HG03432 (cell line): ENCODE measurements around the gene AEBP1.

Source experiments
- ATAC-seq: cut with Tn5 transposase; IDR thresholded peaks from one replicate; pipeline ENCODE4 v1.9.1; 2021; ENCODE audit warnings: mild to moderate bottlenecking, moderate library complexity; ENCODE audit not compliant: unreplicated experiment

The AEBP1 gene

DNA sequence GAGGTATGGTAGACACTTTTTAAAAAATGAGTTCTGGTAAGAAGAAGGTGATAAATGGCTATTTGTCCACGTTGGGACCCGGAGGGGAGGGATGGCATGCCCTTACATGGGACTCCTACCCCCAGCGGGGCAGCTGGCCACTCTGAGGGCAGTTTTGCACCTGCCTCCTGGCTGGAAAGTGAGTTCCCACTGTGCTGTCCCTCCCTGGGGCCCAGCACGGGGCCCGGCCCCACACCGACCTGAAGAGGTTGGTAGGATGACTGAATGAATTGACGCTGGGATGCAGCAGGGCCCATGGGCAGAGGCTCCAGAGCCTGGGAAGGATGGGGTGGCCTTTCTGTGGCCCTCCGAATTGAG lies 601 bp upstream of the AEBP1 start:
- ATAC-seq: no peak

GRCh38 chr7:44104860-44105771 lies 971 bp downstream of the AEBP1 start:
- ATAC-seq: no peak

DNA sequence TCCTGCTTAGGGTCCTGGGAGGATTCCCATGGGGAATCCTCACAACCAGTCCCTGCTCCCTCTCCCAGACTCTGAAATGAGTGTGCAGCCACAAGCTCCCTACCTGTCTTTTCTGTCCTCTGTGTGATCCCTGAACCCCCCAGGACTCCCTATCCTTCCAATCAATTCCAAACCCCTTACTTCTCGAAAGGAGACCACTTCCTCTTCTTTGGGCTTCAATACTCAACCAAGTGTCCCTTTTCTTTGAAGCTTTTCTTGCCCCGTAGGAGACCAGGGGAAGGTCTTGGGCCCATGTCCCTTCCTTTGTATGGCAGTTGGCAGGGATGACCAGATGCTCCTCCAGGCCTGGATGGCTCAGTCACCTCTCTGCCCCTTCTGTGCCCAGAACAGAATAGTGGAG lies 1.7 kb downstream of the AEBP1 start:
- no peak for ATAC-seq

DNA sequence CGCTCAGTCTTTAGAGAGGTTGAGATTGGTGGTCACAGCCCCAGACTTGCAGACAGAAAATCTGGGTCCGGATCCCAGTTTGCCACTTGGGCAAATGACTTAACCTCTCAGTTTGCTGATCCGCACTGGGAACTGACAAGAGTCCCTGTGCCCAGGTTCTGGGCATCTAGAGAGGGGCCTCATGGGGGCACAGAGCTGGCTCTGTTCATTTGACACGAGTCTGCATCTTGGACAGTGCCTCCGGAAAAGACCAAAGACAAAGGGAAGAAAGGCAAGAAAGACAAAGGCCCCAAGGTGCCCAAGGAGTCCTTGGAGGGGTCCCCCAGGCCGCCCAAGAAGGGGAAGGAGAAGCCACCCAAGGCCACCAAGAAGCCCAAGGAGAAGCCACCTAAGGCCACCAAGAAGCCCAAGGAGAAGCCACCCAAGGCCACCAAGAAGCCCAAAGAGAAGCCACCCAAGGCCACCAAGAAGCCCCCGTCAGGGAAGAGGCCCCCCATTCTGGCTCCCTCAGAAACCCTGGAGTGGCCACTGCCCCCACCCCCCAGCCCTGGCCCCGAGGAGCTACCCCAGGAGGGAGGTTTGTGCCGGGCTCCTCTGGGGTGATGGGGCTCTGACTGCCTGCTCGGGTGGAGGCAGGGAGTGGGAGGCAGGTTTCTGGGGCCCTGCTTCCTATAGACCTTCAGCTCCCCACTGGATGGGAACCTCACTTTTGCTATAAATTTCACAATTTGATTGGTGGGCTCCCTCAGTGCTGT lies 2.3 kb downstream of the AEBP1 start:
- no peak for ATAC-seq

DNA sequence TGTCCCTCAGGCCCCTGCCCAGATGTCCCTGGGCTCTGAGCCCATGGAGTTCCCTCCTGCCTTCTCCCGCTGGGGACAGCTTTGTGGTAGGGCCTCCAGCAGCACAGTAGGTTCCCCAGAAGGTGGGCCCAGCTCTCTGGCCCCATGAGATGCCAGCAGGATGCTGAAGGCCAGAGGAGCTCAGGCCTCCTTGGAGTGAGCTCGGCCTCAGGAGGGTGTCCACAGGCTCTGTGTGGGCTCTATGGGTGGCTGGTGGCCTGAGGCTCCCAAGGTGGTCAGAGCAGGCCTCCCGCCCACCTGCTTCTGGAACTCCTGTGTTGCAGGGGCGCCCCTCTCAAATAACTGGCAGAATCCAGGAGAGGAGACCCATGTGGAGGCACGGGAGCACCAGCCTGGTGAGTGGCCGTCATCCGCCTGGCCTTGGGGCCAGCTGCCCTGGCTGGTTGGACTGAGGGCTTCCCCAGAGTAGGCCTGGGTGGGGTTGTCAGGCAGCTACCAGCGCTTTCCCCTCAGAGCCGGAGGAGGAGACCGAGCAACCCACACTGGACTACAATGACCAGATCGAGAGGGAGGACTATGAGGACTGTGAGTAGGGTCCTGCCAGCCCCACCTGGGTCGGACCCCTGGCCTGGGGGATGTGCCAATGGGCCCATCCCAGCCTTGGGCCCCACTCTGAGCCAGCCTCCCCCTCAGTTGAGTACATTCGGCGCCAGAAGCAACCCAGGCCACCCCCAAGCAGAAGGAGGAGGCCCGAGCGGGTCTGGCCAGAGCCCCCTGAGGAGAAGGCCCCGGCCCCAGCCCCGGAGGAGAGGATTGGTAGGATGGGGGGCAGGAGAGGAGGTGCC lies 3.2 kb downstream of the AEBP1 start:
- no peak for ATAC-seq

- ATAC-seq: no peak
These were observed 4.0 kb downstream of the AEBP1 start for GRCh38 chr7:44107961-44108767.

DNA sequence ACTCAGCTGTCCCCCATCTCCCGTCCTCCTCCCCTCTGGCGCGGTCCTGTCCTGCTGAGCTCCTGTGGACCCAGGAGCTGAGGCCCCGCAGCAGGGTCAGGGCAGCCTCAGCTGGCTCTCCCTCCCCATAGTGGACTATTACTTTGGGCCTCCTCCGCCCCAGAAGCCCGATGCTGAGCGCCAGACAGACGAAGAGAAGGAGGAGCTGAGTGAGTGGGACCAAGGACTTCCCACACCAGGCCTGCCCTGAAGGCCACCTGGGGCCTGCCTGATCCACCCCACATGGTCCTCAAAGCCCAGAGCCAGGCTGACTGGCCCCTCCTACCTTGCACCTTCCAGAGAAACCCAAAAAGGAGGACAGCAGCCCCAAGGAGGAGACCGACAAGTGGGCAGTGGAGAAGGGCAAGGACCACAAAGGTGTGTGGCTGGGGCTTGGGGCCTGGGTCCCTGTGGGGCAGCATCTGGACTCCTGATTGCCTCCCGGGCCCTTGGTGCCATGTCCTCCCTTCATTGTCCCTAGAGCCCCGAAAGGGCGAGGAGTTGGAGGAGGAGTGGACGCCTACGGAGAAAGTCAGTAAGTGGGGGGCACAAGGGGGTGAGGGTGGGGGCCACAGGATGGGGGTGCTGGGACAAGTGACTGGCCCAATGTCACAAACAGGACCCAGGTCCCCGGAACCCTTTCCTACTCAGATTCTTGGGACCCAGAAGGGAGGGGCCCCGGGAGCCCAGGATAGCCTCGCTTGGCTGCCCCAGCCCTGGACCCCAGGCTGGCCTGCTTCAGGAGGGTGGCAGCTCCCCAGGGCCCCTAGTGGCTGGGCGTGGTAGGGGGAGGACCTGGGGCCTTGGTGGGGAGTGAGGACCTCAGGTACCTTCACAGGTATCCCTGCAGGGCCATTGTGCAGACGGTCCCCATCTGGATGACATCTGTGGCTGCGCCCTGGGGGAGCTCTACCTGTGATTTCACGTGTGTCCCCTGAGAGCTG lies 4.9 kb downstream of the AEBP1 start:
- no peak for ATAC-seq

- ATAC-seq: no peak
These were observed 5.8 kb downstream of the AEBP1 start for GRCh38 chr7:44109991-44110390.

GRCh38 chr7:44110719-44111635 lies 6.8 kb downstream of the AEBP1 start:
- no peak for ATAC-seq

DNA sequence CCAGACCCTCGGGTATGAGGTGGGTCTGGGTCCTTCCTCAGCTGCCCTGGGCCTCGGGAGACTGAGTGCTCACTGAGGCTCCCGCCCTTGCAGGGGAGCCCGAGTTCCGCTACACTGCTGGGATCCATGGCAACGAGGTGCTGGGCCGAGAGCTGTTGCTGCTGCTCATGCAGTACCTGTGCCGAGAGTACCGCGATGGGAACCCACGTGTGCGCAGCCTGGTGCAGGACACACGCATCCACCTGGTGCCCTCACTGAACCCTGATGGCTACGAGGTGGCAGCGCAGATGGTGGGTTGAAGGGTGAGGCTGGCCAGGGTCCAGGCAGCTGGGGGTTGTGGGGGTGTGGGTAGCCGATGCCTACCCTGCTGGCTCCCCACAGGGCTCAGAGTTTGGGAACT lies 7.6 kb downstream of the AEBP1 start:
- no peak for ATAC-seq

- no peak for ATAC-seq
These were observed 8.3 kb downstream of the AEBP1 start for GRCh38 chr7:44112231-44112996.

DNA sequence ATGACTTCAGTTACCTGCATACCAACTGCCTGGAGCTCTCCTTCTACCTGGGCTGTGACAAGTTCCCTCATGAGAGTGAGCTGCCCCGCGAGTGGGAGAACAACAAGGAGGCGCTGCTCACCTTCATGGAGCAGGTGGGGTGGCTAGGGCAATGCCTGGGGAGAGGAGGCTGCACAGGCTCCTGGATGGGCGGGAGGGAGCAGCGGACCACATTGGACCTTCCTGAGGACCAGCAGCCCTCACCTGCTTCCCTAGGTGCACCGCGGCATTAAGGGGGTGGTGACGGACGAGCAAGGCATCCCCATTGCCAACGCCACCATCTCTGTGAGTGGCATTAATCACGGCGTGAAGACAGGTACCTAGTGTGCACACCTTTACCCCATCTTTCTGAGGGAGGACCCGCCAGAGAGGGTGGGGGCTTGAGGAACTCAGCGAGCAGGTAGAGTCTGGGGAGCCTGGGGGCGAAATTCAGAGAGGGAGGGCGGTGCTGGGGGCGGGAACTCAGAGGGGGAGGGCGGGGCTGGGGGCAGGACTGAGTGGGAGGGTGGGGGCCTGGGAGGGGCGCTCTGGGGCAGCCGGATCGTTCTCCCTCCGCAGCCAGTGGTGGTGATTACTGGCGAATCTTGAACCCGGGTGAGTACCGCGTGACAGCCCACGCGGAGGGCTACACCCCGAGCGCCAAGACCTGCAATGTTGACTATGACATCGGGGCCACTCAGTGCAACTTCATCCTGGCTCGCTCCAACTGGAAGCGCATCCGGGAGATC lies 9.0 kb downstream of the AEBP1 start:
- no peak for ATAC-seq

- no peak for ATAC-seq
These were observed 9.7 kb downstream of the AEBP1 start for GRCh38 chr7:44113764-44114354.

GRCh38 chr7:44114586-44115310 lies 10.6 kb downstream of the AEBP1 start:
- no peak for ATAC-seq

- no peak for ATAC-seq
These were observed 12.1 kb downstream of the AEBP1 start for GRCh38 chr7:44116087-44116788.
